GM13976 (cell line): Measurements from ENCODE around the gene CELSR2.

ENCODE experiments used
- DNase-seq: peaks from one replicate; pipeline ENCODE4 v3.0.0; 2012; ENCODE audit warnings: low spot score
- CTCF ChIP-seq: IDR thresholded peaks from 2 replicates; pipeline ENCODE4 v1.5.1; 2012; ENCODE audit warnings: borderline replicate concordance, mild to moderate bottlenecking; ENCODE audit not compliant: insufficient read depth; ENCODE audit errors: extremely low read depth, missing control alignments, control extremely low read depth
- in situ Hi-C: fragments of 300-500 bp; cut with MboI; formaldehyde crosslinking; loops from one replicate; pipeline ENCODE4 v1.12.0; 2022; ENCODE audit warnings: low sequenced_read_pairs, mixed read lengths, inconsistent platforms; ENCODE audit not compliant: unreplicated experiment

Gene CELSR2

GRCh38 chr1:109240158-109241152, 8.9 kb upstream of the CELSR2 start:
- in situ Hi-C loops = no loop called here
- no peak for DNase-seq
- TF ChIP-seq CTCF = no peak

GRCh38 chr1:109241344-109241743, 8.0 kb upstream of the CELSR2 start:
- no peak for DNase-seq
- TF ChIP-seq CTCF = no peak
- in situ Hi-C loops = no loop called here

GRCh38 chr1:109241841-109242345, 7.4 kb upstream of the CELSR2 start:
- no peak for DNase-seq
- no peak for TF ChIP-seq CTCF
- in situ Hi-C loops = no loop called here

- in situ Hi-C loops = no loop called here
- DNase-seq = no peak
- TF ChIP-seq CTCF = no peak
These were observed 7.0 kb upstream of the CELSR2 start for GRCh38 chr1:109242387-109242786.

- in situ Hi-C loops = no loop called here
- no peak for DNase-seq
- TF ChIP-seq CTCF = no peak
These were observed 6.1 kb upstream of the CELSR2 start for GRCh38 chr1:109243221-109243620.

- TF ChIP-seq CTCF = no peak
- DNase-seq = no peak
- in situ Hi-C loops = no loop called here
These were observed 5.3 kb upstream of the CELSR2 start for GRCh38 chr1:109243860-109244552.
